Pancreas (tissue), 10 donors: Measurements from ENCODE around the gene PHF2. TPM values are rescaled to one million over a fixed set of nuclear protein-coding genes. Genes with fewer than 3 reads are reported as not detected.

Experiments used
- ATAC-seq, 4 donors: fragments of 200-7000 bp; cut with Tn5 transposase; one replicate each; pipeline versions ENCODE4 v1.8.0 to v1.9.1; 2020; ENCODE audit warnings: mild to moderate bottlenecking in 4 of 4, moderate library complexity in 4 of 4
- DNase-seq, 6 donors: peaks; one replicate each; pipeline ENCODE4 v3.0.0-alpha.2; 2020
- FAIRE-seq: peaks from 2 replicates; lab custom pipeline; 2012; peaks lifted over from hg19 to GRCh38; lab: Jason Lieb, UNC
- H3K27ac ChIP-seq, 4 donors: fragments of 200-600 bp; sonication (generic); 1 replicate in 3 of 4; 2 replicates in 1 of 4; pipeline versions ENCODE4 v1.5.0 to v1.8.0; 2020
- H3K27me3 ChIP-seq, 4 donors: fragments of 200-600 bp; one replicate each; pipeline ENCODE4 v1.8.0; 2021
- H3K36me3 ChIP-seq, 3 donors: fragments of 200-600 bp; sonication (generic) in 1 of 3; one replicate each; pipeline versions ENCODE4 v1.5.0 to v1.8.0; 2020 to 2021
- H3K4me1 ChIP-seq, 3 donors: fragments of 200-600 bp; one replicate each; pipeline ENCODE4 v1.8.0; 2021
- H3K4me3 ChIP-seq, 4 donors: fragments of 200-600 bp; sonication (generic) in 2 of 4; one replicate each; pipeline versions ENCODE4 v1.5.0 to v1.8.0; 2020 to 2021
- H3K9me3 ChIP-seq, 4 donors: fragments of 200-600 bp; one replicate each; pipeline ENCODE4 v1.8.0; 2021
- WGBS, 2 donors: extraction: QIAGEN DNeasy Blood & Tissue Kit; methylation state at CpG; one replicate each; pipeline ENCODE4 v1.1.7; 2013; 5-methylcytosine and 5-hydroxymethylcytosine counted together
- intact Hi-C, 3 donors: fragments of 100-400 bp; cut with DNase I; formaldehyde crosslinking; loops; one replicate each; pipeline versions ENCODE4 v1.11.1 to v1.14.2; 2022
- polyA plus RNA-seq, 2 donors: library from polyadenylated mRNA; stranded (reverse); fragments of 200-250 nt; gene quantifications; one replicate each; pipeline ENCODE4 v1.2.3, GENCODE V29; 2013
- total RNA-seq, 6 donors: library from RNA; stranded (reverse); fragmentation: NEBNext Ultra II Directional in 4 of 6; extraction: Animal tissue kit (Norgen Biotek cat#: 25700) in 4 of 6; gene quantifications; one replicate each; pipeline versions ENCODE4 v1.2.1 to v1.2.4, GENCODE V29; 2021 to 2023
- TF ChIP-seq, protein P1 (sequence below), 4 donors: fragments of 200-600 bp; sonication (generic) in 3 of 4; IDR thresholded peaks; one replicate each; pipeline versions ENCODE4 v1.5.0 to v1.8.0; 2021; ENCODE audit warnings: antibody characterized with exemption in 4 of 4
- donor health status: healthy with polysubstance abuse.
- donor health status: DM: no; HTN: no; CAD: no; lungs with moderate emphysema.
- donor health status: DM: no; HTN: no; CAD: no.
- donor health status: control.
- donor health status: control.
- donor health status: Bipolar disorder and iron deficiency.
- donor health status: DM: yes; HTN: yes; CAD: no.
- donor health status: DM: no; HTN: no; CAD: no.
- donor health status: DM: no; HTN: no; CAD: no.
- donor health status: DM: yes; HTN: yes; CAD: no.

Gene PHF2
- total and polyA plus RNA-seq, 8 donors: 10.8 to 24.8 (median 12.7) TPM

DNA sequence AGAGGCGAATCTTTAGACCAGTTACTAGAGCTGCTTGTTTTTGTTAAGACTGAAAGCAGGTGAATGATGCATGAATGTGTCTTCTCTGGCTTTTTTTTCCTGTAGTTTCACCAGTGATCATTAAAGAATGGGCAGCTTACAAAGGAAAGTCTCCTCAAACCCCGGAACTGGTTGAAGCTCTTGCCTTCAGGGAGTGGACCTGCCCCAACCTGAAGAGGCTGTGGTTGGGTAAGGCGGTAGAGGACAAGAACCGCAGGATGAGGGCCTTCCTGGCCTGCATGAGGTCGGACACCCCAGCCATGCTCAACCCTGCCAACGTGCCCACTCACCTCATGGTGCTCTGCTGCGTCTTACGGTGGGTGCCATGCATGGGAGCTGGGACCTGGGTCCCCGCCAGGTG is 33.3 kb upstream of the PHF2 start:
- no peak for ATAC-seq
- H3K27ac ChIP-seq: no peak overlapping the region
- peaks cover 0 to 19% (median 0%) of the 10 kb centered on the region in 3 donors for H3K36me3 ChIP-seq
- no peak for FAIRE-seq
- TF ChIP-seq, protein P1, sequence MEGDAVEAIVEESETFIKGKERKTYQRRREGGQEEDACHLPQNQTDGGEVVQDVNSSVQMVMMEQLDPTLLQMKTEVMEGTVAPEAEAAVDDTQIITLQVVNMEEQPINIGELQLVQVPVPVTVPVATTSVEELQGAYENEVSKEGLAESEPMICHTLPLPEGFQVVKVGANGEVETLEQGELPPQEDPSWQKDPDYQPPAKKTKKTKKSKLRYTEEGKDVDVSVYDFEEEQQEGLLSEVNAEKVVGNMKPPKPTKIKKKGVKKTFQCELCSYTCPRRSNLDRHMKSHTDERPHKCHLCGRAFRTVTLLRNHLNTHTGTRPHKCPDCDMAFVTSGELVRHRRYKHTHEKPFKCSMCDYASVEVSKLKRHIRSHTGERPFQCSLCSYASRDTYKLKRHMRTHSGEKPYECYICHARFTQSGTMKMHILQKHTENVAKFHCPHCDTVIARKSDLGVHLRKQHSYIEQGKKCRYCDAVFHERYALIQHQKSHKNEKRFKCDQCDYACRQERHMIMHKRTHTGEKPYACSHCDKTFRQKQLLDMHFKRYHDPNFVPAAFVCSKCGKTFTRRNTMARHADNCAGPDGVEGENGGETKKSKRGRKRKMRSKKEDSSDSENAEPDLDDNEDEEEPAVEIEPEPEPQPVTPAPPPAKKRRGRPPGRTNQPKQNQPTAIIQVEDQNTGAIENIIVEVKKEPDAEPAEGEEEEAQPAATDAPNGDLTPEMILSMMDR (IDR thresholded peaks at IDR 0.05): no peak
- peaks cover 0 to 9% (median 4%) of the 10 kb centered on the region in 3 donors for H3K4me1 ChIP-seq
- H3K27me3 ChIP-seq: no peaks in the 10 kb centered on the region
- no peak for DNase-seq
- no peaks in the 10 kb centered on the region for H3K9me3 ChIP-seq
- WGBS, 2 donors: 97% methylated on average over 9 of the region's 9 CpGs
- no peak overlapping the region for H3K4me3 ChIP-seq
- intact Hi-C loops: no loop called here

DNA sequence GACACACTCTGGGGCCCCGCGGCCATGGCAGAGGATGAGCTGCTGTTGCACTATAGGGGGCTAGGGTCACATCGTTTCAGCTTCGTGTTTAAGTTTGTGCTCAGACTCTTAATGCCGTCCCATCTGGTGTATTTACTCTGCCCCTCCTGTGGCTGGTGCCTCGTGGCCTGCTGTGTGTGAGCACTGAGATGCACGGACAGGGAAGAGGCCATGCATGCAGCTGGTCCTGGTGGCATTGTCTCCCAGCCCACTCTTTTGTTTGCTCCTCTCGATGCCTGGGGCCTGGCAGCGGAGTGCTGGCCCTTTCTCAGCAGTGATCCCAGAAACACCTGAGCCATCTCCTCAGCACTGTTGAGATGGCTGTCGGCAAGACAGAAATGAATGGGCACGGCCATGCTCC is 30.0 kb upstream of the PHF2 start:
- ATAC-seq (no peak), DNase-seq (no peak), FAIRE-seq (no peak)
- Histone ChIP-seq H3K27me3 (no peaks in the 10 kb centered on the region), H3K27ac (no peak overlapping the region), H3K9me3 (no peaks in the 10 kb centered on the region), H3K4me3 (no peak overlapping the region), H3K4me1 (peaks cover 6 to 16% (median 10%) of the 10 kb centered on the region in 3 donors), H3K36me3 (peaks cover 0 to 19% (median 7%) of the 10 kb centered on the region in 3 donors)
- intact Hi-C loops: no loop called here
- TF ChIP-seq, protein P1 (IDR thresholded peaks at IDR 0.05): no peak
- 91 to 93% methylated on average over 11 of the region's 11 CpGs for WGBS, 2 donors

DNA sequence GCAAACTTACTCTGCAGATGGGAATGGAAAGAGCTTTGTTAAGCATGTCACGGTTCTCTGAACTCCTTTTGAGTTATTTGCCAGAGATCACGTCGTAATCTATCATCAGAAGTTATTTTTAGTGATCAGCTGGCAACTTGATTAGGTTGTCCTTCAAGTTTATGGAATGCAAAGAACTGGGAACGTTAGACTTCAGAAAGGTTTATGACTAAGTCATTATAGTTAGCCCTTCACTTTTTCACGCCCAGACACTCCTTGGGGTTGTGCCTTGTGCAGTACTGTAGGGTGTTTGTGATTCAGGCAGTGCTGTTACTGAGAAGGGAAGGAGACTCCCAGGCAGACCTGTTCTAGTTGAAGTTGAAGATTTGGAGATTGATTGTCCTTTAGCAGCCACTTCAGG is 26.8 kb upstream of the PHF2 start:
- H3K36me3 ChIP-seq: peaks cover 0 to 19% (median 11%) of the 10 kb centered on the region in 3 donors
- FAIRE-seq (no peak), DNase-seq (no peak), ATAC-seq (peak; percentile 37 to 75 (median 46))
- WGBS, 2 donors: 16 to 19% methylated on average over 5 of the region's 5 CpGs
- H3K27me3 ChIP-seq: no peaks in the 10 kb centered on the region
- intact Hi-C loops: no loop called here
- TF ChIP-seq, protein P1 (IDR thresholded peaks at IDR 0.05): no peak
- no peaks in the 10 kb centered on the region for H3K9me3 ChIP-seq
- H3K27ac ChIP-seq: no peak overlapping the region
- peaks cover 6 to 9% (median 9%) of the 10 kb centered on the region in 3 donors for H3K4me1 ChIP-seq
- no peak overlapping the region for H3K4me3 ChIP-seq

DNA sequence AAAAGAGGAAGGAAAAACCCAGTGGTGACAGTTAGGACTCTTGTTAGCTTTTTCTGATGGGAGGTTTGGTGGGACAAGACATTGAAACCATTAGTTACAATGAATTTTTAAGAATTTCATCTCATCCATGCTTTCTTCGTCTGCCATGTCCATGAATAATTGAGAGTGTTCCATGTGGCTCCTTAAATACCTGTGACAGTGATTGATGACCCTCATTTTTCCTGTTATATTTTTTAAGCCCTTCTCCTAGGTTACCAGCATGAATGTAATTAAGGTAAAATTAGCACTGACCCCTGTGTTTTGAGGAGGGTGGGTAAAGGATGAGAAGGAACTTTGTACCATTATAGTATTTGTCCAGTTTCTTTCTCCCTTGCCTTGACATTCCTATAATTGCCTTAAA is 23.5 kb upstream of the PHF2 start:
- H3K27me3 ChIP-seq: no peaks in the 10 kb centered on the region
- H3K36me3 ChIP-seq: peaks cover 0 to 23% (median 20%) of the 10 kb centered on the region in 3 donors
- ATAC-seq: no peak
- peaks cover 6 to 9% (median 9%) of the 10 kb centered on the region in 3 donors for H3K4me1 ChIP-seq
- 95 to 100% methylated on average over 1 of the region's 1 CpG for WGBS, 2 donors
- no peak for FAIRE-seq
- DNase-seq: no peak
- H3K4me3 ChIP-seq: no peak overlapping the region
- no peaks in the 10 kb centered on the region for H3K9me3 ChIP-seq
- no peak overlapping the region for H3K27ac ChIP-seq
- intact Hi-C loops: no loop called here
- TF ChIP-seq, protein P1 (IDR thresholded peaks at IDR 0.05): no peak

DNA sequence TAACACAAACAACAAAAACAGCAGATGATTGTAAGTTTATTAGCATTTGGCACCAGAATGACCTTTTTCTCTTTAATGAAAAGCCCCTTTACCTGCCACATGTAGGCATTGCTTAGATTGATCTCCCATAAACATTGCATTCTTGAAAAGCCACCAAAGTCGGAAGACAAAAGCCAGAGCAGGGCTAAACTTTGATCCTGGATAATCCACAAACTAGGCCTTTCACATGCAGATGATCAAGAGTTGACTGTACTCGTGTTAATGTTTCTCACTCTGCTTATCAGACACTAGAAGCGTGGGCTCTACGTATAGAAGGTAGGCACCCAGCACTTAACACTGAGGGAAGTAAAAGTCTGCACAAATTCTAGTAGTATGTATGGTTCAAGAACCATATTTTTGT is 21.0 kb upstream of the PHF2 start:
- ATAC-seq (no peak), FAIRE-seq (no peak), DNase-seq (no peak)
- WGBS, 2 donors: 81 to 86% methylated on average over 4 of the region's 4 CpGs
- intact Hi-C loops: no loop called here
- Histone ChIP-seq H3K27me3 (no peaks in the 10 kb centered on the region), H3K27ac (no peak overlapping the region), H3K36me3 (peaks cover 0 to 38% (median 26%) of the 10 kb centered on the region in 3 donors), H3K4me3 (no peak overlapping the region), H3K4me1 (no peaks in the 10 kb centered on the region), H3K9me3 (no peaks in the 10 kb centered on the region)
- TF ChIP-seq, protein P1 (IDR thresholded peaks at IDR 0.05): no peak
